NCI-H524 (cell line): ENCODE results near the gene ZBTB4.

Source experiments
- DNase-seq, 2 experiments: peaks; one replicate each; lab custom pipeline; 2025; lab: John Stamatoyannopoulos, UW

ZBTB4 gene

GRCh38 chr17:7440113-7440833 is 39.2 kb downstream of the ZBTB4 start:
- DNase-seq = peak in 1 of 2 experiments; percentile 37

GRCh38 chr17:7439462-7440112 is 39.8 kb downstream of the ZBTB4 start, which contains the start of gene FGF11:
Gene FGF11 (plus strand): TSS chr17:7439512. CDS start chr17:7439621, 109 bp downstream.
- no peak for DNase-seq

GRCh38 chr17:7438656-7439460 is 40.6 kb downstream of the ZBTB4 start:
- no peak for DNase-seq

GRCh38 chr17:7437950-7438614 is 41.3 kb downstream of the ZBTB4 start:
- DNase-seq = no peak

GRCh38 chr17:7437369-7437863 is 42.0 kb downstream of the ZBTB4 start:
- no peak for DNase-seq

GRCh38 chr17:7436556-7437368 is 42.7 kb downstream of the ZBTB4 start:
- DNase-seq = peak in 1 of 2 experiments; percentile 70

- no peak for DNase-seq
Observed at GRCh38 chr17:7435676-7436555, 43.5 kb downstream of the ZBTB4 start.

- DNase-seq = no peak
Observed at GRCh38 chr17:7432296-7432695, 47.1 kb downstream of the ZBTB4 start.

GRCh38 chr17:7431231-7431630 is 48.2 kb downstream of the ZBTB4 start:
- DNase-seq = no peak

GRCh38 chr17:7429722-7430121 is 49.7 kb downstream of the ZBTB4 start:
- DNase-seq = no peak

GRCh38 chr17:7428557-7428956 is 50.9 kb downstream of the ZBTB4 start, which contains the start of gene SPEM3:
Gene SPEM3 (plus strand): TSS chr17:7428857. CDS start chr17:7428903, 46 bp downstream.
- DNase-seq = no peak

GRCh38 chr17:7427549-7427948 is 51.9 kb downstream of the ZBTB4 start:
- no peak for DNase-seq

- no peak for DNase-seq
Observed at GRCh38 chr17:7426896-7427489, 52.4 kb downstream of the ZBTB4 start.

- no peak for DNase-seq
Observed at GRCh38 chr17:7426203-7426863, 53.1 kb downstream of the ZBTB4 start.

- DNase-seq = no peak
Observed at GRCh38 chr17:7425756-7426155, 53.7 kb downstream of the ZBTB4 start.

- no peak for DNase-seq
Observed at GRCh38 chr17:7425316-7425715, 54.1 kb downstream of the ZBTB4 start, which contains the start of gene SPEM2. Gene SPEM2 (plus strand): TSS chr17:7425616. CDS start chr17:7425689, 73 bp downstream.

GRCh38 chr17:7423679-7424078 is 55.8 kb downstream of the ZBTB4 start:
- DNase-seq = no peak

- DNase-seq = no peak
Observed at GRCh38 chr17:7421186-7421585, 58.2 kb downstream of the ZBTB4 start.
